Measurements from ENCODE around the gene SMIM8.

GRCh38 chr6:87391334-87391733 lies 68.9 kb downstream of the SMIM8 start:
- no peak for TF ChIP-seq EZH2 (IDR thresholded peaks at IDR 0.05; ENCODE audit: low read length)
- TF ChIP-seq, protein P1, sequence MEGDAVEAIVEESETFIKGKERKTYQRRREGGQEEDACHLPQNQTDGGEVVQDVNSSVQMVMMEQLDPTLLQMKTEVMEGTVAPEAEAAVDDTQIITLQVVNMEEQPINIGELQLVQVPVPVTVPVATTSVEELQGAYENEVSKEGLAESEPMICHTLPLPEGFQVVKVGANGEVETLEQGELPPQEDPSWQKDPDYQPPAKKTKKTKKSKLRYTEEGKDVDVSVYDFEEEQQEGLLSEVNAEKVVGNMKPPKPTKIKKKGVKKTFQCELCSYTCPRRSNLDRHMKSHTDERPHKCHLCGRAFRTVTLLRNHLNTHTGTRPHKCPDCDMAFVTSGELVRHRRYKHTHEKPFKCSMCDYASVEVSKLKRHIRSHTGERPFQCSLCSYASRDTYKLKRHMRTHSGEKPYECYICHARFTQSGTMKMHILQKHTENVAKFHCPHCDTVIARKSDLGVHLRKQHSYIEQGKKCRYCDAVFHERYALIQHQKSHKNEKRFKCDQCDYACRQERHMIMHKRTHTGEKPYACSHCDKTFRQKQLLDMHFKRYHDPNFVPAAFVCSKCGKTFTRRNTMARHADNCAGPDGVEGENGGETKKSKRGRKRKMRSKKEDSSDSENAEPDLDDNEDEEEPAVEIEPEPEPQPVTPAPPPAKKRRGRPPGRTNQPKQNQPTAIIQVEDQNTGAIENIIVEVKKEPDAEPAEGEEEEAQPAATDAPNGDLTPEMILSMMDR (optimal IDR thresholded peaks at IDR 0.05 in 1 of 3, IDR thresholded peaks at IDR 0.05 in 1 of 3, conservative IDR thresholded peaks at IDR 0.05 in 1 of 3; ENCODE audit: extremely low read depth in 1 of 3, insufficient read depth in 2 of 3, low read length in 3 of 3), result peak; percentile 42 to 70 (median 44)
